Anterior cingulate cortex (tissue), 58 donors: ENCODE results near the gene ADK.
"Not testable (repeated sequence)": the region's sequence is repeated elsewhere in the genome, so short reads cannot be mapped to it uniquely, and the experiment has no call there.

Experiments used
- DNase-seq, 58 donors: peaks; one replicate each; lab custom pipeline; 2025; lab: John Stamatoyannopoulos, UW

ADK gene

GRCh38 chr10:74453169-74453568, 302.1 kb downstream of the ADK start:
- peak in 1 of 58 donors; percentile 13 for DNase-seq

GRCh38 chr10:74457478-74457877, 306.5 kb downstream of the ADK start:
- DNase-seq: not testable (repeated sequence)

- no peak for DNase-seq
Measured at GRCh38 chr10:74460812-74461211, 309.8 kb downstream of the ADK start.

GRCh38 chr10:74474022-74474713, 323.1 kb downstream of the ADK start:
- no peak for DNase-seq

- not testable (repeated sequence) for DNase-seq
Measured at GRCh38 chr10:74476162-74476706, 325.2 kb downstream of the ADK start.

GRCh38 chr10:74480778-74481177, 329.8 kb downstream of the ADK start:
- DNase-seq: no peak

- no peak for DNase-seq
Measured at GRCh38 chr10:74483356-74483755, 332.3 kb downstream of the ADK start.

GRCh38 chr10:74485283-74485682, 334.3 kb downstream of the ADK start:
- DNase-seq: no peak

GRCh38 chr10:74486659-74487058, 335.6 kb downstream of the ADK start:
- DNase-seq: no peak

- DNase-seq: no peak
Measured at GRCh38 chr10:74488907-74489306, 337.9 kb downstream of the ADK start.

GRCh38 chr10:74490551-74490950, 339.5 kb downstream of the ADK start:
- DNase-seq: no peak

GRCh38 chr10:74491014-74491413, 340.0 kb downstream of the ADK start:
- no peak for DNase-seq

GRCh38 chr10:74496276-74496675, 345.3 kb downstream of the ADK start:
- DNase-seq: not testable (repeated sequence)

- not testable (repeated sequence) for DNase-seq
Measured at GRCh38 chr10:74498664-74499063, 347.6 kb downstream of the ADK start.

- DNase-seq: no peak
Measured at GRCh38 chr10:74500026-74500704, 349.1 kb downstream of the ADK start.

GRCh38 chr10:74500816-74501215, 349.8 kb downstream of the ADK start:
- no peak for DNase-seq

- no peak for DNase-seq
Measured at GRCh38 chr10:74502963-74503608, 352.1 kb downstream of the ADK start.

- no peak for DNase-seq
Measured at GRCh38 chr10:74507951-74508350, 356.9 kb downstream of the ADK start.

- no peak for DNase-seq
Measured at GRCh38 chr10:74510594-74510993, 359.6 kb downstream of the ADK start.

GRCh38 chr10:74511051-74511450, 360.0 kb downstream of the ADK start:
- no peak for DNase-seq

- no peak for DNase-seq
Measured at GRCh38 chr10:74514322-74514721, 363.3 kb downstream of the ADK start.
